HG02852 (cell line): ENCODE data around the gene SSBP3.

Experiments
- ATAC-seq: cut with Tn5 transposase; IDR thresholded peaks from one replicate; pipeline ENCODE4 v1.9.1; 2021; ENCODE audit warnings: mild to moderate bottlenecking, moderate library complexity; ENCODE audit not compliant: unreplicated experiment

SSBP3 gene

DNA sequence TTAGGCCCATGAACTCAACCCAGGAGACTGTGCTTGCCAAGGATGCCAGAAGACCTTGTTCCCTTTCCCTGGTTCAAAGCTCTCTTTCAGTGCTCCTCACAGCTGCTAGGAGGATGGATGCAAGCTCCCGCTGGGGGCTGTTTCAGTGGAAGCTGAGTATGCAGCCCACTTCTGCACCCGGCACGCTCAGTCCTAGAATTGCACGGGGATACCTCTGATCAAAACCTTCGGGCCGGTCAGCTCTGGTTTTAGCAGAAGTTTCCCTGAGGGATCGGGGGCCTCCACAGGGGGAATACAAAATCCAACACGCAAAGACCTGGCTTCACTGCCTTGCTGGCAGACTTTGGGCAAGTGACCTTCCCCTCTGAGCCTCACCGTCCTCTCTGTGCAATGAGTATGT lies 4.2 kb upstream of the SSBP3 start:
- ATAC-seq, result no peak

DNA sequence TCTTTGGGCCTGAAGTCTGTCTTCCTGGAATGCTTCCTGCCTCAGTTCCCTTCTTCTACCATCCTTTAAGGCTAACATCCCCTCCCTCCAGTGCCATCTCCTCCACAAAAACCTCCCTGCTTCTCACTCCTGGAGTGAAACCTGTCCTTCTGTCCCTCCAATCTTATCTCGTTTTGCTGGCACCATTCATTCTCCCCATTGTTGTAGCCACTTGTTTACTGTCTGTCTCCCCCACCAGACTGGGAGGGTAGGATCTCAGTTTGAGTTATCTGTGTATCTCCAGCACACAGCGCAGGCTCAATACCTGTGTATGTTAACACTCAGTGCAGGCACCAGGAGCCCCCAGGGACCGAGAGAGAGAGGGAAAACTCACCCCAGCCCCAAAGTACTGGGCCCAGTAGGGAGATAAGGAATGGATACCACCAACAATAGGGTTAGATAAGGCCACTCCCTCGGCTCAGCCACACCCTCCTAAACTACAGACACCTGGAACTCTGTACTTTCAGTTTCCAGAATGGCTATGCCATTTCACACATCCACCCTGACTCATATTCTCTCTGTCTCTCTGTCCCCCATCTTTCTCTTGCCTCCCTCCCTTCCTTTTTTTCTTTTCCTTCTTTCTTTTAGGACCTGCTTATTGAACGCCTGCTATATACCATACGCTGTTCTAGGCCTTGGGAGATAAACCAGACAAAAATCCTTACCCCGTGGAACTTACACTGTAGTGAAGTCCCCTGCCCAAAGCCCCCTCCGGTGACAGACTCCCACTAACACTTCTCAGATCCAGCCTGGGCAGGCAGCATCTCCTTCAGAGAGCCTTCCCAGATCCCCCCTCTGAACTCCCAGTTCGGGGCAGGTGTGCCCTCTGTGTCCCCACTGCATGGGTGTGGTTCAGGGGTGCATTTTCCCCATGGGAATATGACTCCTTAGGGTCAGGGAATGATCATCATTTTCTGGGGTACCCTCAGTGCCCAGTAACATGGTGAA lies 3.3 kb upstream of the SSBP3 start:
- peak; percentile 42 for ATAC-seq

DNA sequence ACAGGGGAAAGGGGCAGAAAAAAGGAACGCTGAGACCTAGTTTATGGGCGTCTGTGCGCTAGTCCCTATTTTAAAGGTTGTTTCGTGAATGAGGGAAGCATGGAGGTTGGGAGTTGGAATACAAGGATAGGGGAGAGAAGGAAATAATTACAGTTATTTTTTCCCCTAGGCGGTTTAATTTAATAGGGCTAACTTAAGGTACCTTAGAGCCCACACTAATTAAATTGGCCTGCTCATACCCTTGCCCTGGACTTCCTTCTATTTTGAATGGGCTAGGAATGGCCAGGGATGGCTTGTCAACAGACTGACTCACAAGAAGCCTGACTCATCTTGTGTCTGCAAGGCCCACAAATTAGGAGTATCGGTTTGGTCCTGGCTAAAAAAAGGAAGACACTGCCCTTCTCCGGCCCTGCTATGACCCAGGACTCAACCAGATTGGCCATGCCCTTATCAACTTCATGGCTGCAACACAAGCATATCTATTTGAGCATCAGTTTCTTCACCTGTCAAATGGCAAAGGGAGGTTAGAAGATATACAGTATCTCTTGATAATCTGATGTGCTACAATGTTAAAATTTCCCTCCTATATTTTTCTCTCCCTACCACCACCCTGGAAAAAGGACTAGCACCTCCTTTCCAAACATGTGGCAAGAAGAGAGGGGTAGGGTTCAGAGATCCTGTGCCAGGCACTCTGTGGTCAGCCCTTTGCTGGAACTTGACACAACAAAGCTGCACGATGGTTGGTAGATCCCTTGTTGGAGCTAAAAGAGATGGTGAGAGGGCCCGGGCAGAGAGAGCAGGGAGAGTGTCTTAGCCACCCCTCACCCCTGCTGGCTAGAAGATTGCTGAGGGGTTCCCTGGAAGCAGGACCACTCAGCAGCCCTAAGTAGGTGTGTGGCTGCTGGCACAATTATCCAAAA lies 2.2 kb upstream of the SSBP3 start:
- no peak for ATAC-seq

DNA sequence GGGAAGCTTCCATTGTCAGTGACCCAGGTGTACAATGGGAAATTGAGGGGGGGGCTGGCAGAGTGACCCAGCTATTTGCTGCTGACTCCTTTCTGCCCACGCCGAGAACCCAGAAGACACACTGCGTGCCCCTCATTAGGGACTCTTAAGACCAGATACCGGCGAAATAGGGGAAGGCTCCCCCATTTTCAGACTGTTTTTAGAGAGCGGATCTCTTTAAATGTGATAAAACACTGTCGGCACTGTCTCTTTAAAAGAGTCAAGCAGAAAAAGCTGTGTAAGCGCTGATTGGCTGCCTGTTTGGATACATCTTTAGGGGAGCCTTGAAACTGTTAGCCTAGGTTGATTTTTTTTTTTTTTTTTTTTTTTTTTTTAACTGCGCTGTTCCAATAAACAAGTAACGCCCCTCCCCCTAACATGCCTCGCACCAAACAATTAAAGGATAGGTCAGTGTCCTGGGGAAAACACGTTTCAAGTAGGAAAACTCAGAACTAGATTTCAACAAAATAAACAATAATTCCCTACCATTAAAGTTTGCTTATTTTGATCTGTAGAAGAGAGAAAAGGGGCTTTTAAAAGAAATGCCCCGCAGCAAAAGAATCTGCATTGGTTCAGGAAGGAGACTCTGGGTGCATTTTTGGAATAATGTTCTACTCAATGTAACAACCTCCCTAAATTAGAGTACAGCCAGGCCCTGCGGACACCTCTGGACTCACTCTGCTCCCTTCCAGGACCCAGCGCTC lies 1.4 kb upstream of the SSBP3 start:
- no peak for ATAC-seq

DNA sequence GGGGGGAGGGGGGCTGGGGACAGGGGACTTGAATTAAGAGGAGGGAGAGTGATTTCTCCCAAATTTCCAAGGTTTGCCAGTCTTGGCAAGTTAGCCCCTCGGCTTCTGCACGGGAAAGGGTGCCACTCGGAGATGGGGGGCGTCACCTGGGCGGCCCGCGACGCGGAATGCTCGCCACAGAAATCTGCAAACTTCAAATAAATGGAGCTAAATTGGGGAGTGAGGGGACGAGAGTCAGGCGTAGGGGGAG lies 885 bp upstream of the SSBP3 start:
- no peak for ATAC-seq

DNA sequence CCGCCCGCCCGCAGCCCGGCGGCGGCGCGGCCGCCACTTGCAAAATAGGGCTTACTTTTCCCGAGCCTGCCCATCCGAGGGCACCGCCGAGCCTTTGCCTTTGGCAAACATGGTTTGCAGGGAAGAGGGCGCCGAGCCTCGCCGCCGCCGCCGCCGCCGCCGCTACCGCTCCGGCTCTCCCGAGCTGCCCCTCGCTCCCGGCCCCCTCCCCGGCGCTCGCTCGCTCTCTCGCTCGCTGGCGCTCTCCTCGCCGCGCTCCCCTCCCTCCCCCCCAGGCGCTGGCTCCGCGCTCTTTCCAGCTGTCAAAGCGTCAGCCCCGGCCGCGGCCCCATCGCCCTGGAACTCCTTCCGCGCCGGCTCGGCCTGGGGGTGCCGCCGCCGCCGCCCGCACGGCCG lies 298 bp downstream of the SSBP3 start:
- no peak for ATAC-seq

DNA sequence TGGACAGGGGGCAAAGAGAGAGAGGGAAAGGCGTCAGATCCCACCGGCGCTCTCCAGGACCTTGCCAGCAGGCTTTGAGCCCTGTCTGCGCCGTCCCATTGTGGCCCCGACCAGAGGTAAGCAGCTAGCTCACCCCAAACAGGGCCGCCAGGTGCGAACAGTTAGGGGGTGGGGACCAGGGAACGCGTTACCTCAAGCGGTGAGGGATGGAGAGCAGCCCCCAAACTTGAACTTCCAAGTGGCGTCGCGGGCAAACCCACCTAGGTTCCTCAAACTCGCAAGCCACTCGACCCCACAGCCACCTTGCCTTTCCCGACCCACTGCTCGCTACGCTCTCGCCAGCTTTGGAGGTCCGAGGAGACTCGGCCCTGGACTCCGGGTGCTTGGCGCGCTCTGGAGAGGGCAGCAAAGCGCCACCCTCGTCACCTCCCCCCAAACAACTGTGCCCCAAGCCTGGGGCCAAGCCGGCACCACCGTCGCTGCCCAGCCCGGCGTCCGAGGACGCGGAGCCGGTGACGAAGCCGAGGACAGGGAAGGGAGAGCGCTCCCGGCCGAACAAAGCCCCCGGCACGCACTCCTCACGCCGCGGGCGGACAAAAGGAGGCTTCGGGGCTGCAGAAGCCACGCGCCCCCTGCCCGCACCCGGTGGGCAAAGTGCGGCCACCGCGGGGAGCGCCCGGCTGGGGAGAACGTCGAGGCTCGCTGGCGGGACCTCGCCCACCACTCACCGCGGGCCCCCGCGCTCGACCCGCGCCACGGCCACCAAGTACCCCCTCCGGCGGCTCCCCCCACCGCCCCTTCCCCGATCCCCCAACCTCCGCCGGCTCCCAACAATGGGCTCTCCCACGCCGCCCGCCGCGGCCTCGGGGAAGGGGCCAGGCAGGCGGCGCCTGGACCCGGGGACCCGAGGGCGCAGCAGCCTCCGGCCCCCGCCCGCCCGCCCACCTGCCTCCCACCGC lies 976 bp downstream of the SSBP3 start:
- no peak for ATAC-seq

DNA sequence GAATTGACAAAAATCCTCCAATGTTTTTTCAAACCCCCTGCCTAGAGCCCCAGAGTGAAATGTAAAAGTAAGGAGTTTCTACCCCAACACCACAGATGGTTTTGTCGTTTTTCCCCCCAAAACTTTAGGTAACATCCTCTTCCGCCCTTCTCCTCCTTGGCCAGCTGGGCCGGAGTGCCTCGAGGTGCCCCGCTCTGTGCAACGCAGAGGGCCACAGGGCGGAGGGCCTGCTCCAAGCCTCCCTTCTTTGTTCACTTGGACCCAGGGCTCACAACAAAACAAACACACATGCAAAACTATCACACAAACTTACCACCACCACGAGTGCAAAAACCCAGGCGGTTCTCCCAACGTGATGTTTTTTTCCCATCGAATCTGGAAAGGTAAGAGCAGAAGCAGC lies 1.9 kb downstream of the SSBP3 start:
- ATAC-seq, result no peak

DNA sequence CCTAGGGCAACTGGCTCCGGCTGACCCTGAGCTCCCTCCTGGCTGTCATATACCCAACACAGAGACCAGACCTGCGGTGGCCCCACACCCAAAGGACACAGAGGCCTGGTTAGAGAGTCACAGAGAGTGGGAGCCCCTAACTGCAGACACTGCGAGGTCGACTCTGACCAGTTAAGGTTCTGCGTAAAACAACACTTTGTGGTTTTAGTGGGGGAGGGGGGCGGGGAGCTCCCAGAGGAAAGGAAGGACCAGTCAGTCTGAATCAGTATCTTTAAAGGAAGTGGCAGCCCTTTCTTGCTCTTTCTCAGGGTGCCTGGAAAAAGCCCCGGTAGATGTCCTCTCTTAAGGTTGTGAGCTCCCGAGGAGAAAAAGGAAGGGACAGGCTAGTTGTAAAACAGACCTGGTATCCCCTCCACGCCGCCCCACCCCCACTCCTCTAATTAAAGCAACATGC lies 2.4 kb downstream of the SSBP3 start:
- ATAC-seq, result no peak

DNA sequence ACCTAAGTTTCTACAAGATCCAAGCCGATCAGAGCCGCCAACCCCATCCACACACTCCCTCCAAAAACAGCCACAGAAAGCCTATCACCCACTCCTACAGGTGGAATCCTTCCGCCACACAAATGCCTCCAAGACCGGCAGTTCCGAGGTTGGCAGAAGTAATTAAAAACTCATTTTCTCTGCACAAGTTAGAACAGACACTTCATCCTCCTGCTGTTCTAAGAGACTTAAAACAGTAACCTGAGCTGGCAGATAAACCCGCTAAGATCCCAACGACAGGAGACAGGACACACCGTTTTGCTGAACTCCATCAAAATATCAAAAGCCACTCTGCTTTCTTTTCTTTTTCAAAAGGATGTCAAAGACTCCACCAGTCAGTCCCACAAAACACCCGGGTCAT lies 2.8 kb downstream of the SSBP3 start:
- no peak for ATAC-seq

DNA sequence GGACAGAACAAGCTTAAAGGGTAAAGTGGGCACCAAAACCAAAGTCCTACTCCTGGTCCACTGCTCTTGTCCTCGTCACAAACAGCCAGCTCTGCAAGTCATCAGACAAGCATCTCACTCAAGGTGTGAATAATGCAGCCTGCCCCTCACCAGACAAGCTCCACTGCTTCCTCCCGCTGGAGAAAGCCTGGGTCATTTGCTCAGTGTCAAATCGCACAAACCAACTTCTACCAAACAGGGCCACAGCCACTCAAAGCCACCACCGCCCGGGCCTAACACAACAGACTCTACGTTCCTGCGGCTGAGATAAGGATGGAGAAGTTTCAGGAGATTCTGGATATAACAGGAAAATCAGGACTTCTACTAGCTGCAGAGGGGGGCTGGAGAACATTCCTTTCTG lies 3.3 kb downstream of the SSBP3 start:
- ATAC-seq, result no peak

DNA sequence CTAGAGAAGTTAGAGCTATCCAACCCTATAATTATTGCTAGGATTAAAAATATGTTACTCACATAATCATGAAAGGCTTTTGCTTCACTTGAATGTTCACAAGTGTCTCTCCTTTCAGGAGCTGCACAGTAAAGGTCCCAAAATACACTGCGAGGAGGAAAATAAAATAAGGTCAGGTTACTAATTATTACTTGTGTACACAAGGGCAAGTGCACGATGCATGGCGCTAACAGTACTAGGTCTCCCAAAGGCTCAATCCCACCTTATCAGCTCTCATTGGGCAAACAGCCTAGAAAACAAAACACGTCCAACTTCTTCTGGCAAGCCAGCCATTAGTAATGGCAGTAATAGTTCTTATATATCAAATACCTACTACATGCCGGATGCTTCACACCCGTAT lies 4.4 kb downstream of the SSBP3 start:
- no peak for ATAC-seq

DNA sequence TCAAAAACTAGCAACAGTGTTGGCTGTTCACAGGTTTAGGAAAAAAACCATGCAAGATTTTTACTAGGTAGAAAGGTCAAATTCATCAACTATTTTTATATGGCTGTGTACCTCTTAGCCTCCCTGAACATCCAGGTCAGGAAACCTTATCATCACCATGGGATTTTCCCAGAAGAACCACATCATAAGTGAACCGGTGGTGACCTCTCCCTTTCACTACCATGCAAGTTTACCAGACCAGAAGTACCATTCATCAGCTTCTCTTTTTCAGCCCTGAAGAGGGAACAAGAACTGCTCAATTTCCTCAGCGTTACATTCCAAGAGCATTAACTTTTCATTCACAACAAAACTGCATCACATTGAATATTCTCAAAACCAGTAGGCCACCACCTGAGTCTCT lies 5.9 kb downstream of the SSBP3 start:
- ATAC-seq, result no peak

DNA sequence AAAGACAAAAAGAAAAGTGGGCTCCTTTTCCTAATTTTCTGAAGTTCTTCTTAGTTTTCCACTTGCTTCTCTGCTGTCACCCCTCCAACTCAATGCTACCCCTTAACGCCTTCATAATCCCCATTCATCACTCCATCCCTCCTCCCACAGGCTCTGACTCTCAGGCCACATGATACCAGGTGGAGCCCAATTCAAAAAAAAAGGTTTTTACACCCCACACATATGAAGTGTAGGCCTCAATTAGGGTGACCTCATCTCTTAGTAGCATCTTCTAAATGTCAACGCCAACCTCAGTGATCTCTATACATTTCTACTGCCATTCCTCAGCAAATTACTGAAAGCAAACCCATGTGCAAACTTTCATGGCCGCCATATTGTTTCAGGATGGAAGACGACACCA lies 6.4 kb downstream of the SSBP3 start:
- ATAC-seq, result no peak

DNA sequence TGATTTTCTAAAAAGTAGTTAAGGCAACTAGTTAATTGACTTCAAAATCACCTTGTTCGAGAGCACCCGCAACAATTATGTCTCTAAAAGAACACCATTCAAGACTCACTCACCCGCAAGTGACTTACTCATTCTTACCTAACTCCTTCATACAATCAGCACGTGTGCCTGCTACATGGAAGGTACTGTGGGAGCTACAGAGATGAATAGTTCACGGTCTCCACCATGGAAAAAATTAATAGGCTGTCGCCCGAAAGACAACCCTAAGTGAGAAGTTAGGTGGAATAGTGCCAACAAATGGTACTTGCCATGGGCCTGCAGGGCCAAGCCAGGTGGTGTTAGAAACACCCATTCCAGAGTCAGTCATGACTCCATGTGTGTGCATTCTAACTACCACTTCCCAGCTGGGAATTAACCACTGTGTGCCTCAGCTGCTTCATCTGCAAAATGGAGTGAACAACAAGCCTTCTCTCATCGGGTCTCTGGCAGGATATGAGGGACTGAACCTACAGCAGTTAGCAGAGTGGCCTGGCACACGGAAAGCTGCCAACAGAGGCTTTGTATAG lies 7.1 kb downstream of the SSBP3 start:
- ATAC-seq, result no peak

DNA sequence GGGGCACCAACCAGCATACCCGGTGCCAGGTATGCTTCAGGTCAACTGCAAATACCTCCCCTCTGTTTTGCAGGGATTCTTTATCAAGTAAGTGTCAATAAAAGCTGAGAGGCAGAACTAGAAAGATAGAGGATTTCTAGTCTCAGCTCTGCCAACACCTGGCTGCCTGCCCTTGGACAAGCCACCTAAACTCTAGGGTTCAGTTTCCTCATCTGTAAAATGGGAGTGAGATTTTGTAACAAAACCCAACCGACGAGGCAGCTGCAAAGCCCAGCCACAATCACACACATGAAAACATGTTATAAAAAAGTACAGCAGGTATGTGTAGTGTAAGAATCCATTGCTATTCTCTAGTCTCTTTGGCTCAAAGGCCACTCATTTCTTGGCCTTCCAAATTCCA lies 8.2 kb downstream of the SSBP3 start:
- no peak for ATAC-seq

DNA sequence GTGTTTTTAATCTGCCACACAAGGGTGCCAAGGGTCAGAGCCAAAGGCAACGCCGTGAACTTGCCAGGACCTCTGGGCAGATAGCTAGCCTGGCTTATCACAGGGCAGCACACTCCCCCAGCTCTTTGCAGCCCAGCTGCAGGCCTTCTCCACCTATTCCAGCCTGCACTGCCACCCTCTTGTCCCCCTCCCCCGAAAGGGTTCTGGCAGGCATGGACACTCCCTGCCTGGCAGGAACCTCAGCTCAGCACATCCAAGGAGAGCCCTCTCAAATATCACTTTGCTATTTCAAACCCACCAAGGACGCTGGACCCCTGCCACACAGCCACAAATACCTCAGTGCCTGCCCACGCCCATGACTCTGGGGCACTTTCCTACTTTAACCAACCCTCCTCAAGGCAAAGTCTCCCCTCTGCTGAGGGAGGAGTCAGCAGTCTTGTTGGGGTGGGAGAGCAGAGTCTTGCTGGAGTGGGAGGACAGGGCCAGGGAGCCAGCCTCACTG lies 9.1 kb downstream of the SSBP3 start:
- ATAC-seq, result no peak

DNA sequence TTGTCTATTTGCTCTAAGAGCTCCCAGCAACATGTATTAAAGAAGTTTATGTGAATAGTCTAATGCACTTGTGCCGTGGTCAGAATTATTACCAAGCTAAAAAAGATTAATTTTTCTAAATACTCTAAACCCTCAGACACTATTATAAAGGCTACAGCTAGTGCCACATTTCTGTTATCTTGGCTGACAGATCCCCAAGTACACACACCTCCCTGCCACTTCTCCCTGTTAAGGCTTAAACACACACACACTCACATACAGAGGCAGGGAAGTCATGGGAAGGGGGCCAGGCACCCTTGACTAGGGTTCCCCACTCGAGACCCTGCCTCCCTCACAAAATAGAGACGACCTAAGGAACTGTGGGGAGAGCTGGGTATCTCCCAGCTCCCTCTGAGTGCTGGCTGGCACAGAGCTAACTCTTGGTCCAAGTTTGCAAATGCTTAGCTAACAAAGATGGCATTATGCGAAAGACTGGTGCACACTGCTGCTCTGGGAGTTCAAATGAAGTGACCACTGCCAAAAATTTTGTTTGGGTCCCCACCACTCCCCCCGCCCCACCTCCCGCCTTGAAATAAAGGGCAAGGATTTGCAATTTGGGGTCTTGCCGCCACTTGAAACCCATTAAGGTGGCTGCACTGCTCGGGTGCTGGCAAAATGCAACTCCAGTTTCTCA lies 9.8 kb downstream of the SSBP3 start:
- ATAC-seq, result no peak

DNA sequence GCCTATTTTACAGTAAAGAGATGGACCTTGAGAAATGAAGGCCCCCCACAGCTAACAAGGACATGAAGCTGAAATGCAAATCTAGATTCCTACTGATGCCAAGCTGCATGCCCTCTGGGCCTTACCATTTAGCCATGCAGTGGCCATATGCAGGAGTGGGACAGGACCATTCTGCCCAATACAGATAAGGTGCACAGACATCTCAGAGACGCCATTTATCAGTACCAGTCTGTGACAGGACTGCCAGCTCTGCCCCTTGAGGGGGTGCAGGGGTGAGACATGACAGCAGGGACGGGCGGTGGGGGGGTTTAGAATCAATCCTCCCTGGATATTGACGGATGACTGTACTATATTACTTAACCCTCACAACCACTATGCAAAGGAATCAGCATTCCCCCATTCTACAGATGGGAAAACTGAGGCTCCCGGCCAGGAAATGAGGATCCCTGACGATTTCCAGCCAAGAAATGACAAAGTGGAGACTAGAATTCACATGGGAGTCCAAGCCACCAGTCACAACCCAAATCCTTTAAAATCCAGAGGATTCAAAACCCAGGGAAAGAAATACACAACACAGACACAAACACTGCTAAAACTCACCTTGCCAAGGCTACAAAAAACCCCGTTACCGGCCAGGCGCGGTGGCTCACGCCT lies 10.8 kb downstream of the SSBP3 start:
- ATAC-seq, result no peak
